SIG-M5 treated with dmso at 0.1 percent for 504 hours (cell line): ENCODE results near the gene PITPNC1.
"Not testable (repeated sequence)": the region's sequence is repeated elsewhere in the genome, so short reads cannot be mapped to it uniquely, and the experiment has no call there.

Experiments used
- DNase-seq: peaks from one replicate; lab custom pipeline; 2025; ENCODE audit not compliant: unreplicated experiment; lab: John Stamatoyannopoulos, UW

Gene PITPNC1

DNA sequence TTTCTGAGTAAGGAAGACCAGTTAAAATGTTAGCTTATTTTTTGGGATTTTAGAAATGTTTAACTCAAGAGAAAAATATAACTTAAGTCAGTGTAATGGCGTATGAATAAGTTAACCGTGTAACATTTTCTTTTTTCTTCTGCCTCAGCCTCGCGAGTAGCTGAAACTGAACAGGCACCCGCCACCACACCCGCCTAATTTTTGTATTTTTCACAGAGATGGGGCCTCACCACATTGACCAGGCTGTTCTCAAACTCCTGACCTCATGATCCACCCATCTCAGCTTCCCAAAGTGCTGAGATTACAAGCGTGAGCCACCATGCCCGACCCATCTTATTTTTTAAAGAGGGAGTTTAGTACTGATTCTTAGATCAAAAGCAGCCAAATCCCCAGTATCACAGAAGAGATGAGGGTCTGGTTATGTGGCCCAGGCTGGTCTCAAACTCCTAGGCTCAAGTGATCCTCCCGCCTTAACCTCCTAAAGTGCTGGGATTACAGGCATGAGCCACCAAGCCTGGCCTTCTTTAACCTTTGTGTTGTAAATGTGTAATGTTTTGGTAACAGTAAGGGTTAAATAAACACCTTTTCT, 16.8 kb downstream of the PITPNC1 start:
- DNase-seq, result no peak

DNA sequence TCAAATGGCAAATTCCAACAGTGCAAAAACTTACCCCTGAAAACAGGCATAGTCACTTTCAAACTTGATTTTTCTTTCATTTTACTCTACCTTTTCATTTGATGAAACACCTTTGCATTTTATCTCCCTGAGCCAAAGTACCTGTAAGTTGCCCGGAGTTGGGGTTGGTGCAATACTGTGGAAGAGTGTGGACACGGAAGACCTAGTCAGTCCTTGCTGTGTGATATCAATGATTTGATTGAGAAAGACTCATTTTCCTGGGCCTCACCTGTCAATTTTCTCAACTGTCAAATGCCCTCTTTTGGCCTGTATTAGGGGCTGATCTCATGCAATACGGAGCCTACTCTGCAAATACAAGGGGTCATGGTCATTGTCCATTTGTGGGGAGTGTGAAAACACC, 22.6 kb downstream of the PITPNC1 start:
- no peak for DNase-seq

DNA sequence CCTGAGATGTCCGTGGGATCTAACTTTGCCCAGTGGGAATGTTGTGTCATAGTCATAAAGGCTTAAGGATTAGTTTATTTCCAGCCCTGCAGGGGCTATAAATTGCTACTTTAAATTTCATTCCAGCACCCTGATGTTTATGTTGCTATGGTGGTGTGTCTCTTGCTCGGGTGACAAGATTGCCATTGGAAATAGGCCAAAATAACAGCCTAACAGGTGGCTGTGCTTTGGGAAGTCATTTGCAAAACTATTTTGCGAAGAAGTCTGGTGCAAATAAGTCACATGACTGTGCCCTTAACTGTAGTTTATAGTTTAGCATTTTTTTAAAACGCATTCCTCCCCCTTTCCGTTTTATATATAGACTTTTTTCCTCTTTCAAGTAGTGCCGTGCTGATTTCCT, 23.1 kb downstream of the PITPNC1 start:
- no peak for DNase-seq

DNA sequence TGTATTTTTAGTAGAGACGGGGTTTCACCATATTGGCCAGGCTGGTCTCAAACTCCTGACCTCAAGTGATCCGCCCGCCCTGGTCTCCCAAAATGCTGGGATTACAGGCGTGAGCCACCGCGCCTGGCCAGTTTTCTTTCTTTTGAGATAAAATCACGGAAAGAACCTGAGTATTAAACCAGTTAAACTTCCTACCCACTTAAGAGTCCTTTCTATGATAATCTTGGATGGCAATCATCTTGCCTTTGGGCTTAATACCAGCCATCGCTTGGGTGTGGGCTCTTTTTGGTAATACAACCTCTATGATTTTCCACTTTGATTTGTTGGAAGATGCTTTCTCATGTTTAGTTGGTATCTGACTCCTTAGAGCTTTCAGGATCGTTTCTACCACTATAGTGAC, 24.0 kb downstream of the PITPNC1 start:
- peak; percentile 23 for DNase-seq

DNA sequence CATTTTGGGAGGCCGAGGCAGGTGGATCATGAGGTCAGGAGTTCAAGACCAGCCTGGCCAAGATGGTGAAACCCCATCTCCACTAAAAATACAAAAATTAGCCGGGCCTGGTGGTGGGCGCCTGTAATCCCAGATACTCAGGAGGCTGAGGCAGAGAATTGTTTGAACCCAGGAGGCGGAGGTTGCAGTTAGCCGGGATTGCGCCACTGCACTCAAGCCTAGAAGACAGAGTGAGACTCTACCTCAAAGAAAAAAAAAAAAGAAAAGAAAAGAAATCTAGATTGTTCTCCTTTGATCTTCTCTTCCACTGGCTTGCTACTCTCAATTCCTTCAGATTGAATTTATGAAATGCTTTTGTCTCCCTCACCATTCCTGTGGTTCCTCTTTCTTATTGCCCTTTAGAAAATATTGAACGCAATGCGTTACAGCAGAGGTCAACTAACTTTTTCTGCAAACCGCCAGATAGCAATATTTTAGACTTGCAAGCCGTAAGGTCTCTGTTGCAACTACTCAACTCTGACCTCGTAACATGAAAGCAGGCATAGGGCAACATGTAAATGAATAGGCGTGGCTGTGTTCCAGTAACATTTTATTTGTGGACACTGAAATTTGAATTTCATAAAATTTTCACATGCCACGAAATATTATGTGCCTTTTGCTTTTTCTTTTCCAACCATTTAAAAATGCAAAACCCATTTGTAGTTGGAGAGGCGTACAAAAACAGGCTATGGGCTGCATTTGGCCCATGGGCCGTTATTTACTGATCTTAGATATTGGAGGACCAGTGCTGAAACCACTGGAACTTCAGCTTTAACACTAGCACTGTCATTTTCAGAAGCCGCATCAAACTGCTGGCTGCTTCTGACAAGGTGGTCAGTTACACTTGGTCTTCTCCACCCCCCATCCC, 24.8 kb downstream of the PITPNC1 start:
- peak; percentile 90 for DNase-seq

DNA sequence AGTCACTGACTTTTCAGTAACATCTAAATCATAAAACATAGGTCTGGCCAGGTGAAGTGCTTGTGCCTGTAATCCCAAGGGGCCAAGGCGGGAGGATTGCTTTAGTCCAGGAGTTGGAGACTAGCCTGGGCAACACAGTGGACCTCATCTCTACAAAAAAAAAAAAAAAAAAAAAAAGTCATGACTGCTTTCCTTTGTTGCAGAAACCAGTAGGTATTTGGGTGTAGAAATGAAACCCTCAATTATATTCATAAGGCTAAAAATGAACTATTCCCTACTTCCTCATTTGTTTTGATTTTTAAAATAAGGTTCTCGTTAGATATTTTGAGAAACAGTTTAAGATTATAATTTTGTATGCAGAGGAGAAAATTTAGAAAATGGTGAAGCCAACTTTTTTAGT, 26.0 kb downstream of the PITPNC1 start:
- no peak for DNase-seq

DNA sequence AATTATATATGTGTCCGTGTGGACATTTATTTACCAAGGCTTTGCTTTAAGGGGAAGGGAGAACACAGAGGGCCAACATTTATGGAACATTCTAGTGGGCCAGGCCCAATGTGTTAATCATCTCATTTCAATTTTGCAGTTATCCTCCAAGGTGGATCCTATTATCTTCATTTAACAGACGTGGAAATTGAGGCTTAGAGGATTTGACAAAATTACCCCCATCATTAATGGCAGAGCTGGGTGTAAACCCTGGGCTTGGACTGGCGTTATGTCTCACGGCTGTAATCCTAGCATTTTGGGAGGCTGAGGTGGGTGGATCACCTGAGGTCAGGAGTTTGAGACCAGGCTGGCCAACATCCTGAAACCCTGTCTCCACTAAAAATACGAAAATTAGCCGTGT, 26.4 kb downstream of the PITPNC1 start:
- DNase-seq, result no peak

DNA sequence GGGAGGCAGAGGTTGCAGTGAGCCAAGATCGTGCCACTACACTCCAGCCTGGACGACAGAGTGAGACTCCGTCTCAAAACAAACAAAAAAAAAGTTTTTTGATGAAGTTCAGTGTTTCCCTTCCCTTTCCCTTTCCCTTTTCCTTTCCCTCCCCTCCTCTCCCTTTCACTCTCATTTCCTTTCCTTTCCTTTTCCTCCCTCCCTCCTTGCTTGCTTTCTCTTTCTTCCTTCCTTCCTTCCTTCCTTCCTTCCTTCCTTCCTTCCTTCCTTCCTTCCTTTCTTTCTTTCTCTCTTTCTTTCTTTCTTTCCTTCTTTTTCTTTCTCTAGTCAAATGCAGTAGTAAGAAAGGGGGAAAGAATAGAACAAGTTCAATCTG, 31.4 kb downstream of the PITPNC1 start:
- not testable (repeated sequence) for DNase-seq

DNA sequence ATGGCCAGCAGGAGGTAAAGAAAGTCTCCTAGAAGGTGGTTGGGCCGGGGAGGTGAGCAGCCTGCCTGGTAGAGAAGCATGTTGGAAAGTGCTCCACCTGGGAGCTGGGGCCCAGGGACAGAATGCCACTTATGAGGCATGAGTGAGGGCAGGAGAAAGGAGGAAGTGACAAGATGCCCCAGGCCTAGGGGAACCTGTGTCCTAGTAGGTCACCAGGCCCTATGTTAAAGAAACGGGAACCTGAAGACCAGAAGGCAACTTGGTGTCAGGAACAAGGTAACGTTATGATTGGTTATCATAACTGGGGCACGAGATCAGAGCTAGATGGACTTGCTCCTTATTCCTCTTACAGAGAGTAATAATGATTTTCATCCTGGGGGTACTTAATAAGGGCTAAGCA, 34.3 kb downstream of the PITPNC1 start:
- DNase-seq, result no peak

DNA sequence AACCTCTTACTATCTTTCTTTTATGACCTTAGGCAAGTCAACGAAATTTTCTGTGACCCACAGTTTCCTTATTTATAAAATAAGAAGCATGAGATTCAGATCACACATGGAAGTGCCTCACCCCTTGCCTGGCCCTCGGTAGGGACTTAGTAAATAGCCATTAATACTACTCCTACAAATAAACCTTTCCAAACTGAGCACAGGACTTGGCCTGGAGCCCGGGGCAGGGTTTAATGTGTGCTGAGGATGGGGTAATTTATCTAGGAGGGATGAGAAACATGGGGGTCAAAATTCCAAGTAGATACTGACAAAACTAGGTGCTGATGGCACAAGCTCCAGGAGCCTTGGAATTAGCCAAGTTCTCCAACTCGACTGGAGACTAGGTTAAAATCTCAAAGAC, 35.0 kb downstream of the PITPNC1 start:
- no peak for DNase-seq

DNA sequence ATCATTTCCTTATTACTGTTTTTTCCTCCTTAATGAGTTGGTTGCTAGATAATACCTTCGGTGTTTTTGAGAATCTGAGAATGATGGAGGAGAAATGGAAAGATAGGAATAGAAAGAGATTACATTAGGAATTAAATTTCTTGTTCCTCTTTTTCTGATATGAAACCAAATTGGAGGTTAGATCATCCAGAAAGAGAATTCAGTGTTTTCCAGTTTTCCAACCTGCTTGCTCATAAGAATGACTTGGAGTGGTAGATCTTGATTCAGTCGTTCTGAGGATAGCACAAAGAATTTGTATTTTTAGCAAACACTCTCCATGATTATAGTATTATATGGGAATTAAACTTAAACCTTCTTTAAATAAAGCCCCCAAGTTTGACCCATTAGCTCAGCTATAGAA, 35.9 kb downstream of the PITPNC1 start:
- DNase-seq, result no peak

DNA sequence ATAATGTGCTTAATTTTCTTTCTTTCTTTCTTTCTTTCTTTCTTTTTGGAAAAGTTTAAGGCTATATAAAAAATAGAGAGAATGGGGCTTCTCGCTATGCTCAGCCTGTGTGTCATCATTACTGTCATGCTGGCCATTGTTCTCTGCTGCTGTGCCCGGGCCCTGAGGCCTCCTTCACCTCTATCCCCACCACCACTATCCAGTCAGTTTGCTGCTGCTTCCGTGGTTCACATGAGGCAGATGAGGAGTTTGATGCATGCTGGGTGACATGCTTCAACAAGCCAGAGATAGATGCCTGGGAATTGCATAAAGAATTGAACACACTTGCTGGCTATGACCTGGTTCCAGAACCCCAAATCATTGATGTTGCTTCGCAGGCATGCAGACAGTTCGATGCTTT, 36.3 kb downstream of the PITPNC1 start:
- no peak for DNase-seq

DNA sequence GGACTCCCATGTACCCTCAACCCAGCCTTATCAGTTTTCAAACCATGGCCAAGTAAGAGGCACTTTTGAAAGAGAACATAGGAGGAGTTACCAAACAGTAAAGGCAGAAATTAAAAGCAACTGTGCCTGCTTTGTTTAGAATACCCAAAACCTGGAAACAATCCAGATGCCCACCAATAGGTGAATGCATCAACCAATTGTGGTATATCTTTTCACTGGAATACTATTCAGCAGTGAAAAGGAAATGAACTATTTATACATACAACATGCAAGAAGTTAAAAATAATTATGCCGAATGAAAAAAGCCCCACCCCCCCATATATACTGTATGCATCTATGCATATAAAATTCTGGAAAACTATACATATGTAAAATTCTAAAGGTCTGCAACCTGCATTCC, 37.0 kb downstream of the PITPNC1 start:
- no peak for DNase-seq

DNA sequence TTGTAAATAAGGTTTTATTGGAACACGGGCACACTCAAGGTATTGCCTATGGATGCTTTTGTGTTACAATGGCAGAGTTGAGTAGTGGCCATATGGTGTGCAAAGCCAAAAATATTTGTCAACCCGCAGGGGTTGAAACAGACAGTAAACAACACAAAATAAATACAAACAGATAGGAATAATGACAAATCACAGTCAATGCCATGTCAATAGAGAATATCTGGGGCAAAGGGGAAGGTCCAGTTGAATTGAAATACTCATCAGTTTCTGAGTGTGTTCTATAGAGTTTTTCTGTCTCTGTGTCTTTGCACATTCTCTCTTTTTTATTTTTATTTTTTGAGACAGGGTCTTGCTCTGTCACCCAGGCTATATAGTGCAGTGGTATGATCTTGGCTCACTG, 37.5 kb downstream of the PITPNC1 start:
- no peak for DNase-seq

DNA sequence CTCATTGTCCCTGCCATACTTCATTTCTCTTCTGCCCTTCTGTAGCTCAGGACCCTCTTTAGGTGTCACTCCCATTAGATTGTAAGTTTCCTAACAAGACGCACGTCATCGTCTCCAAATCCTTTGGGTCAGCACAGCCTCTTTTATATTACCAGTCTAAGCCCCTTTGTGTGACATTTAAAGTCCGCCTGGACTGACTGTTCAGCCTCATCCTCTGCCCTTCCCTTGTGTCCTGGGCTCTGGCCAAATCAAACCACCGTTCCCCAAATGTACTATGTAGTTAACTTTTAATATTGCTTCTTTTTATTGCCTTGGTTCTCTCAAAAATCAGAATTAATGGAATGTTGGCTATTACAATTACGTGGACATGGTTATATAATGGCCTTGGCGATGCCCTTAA, 38.2 kb downstream of the PITPNC1 start:
- no peak for DNase-seq

DNA sequence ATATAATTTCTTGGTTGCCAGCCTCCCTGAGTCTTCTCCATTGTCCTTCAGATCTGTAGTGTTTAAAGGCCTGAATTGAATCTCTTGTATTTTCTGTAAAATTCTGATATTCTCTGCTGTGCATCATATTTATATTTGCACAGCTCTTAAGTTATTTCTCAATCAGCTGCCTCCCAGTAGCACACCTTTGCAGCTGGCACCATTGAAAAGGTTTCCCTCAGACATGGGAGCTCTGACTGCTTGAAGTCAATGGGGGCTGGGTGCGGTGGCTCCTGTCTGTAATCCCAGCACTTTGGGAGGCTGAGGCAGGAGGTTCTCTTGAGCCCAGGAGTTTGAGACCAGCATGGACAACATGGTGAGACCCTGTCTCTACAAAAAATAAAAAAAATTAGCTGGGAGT, 40.4 kb downstream of the PITPNC1 start:
- no peak for DNase-seq

DNA sequence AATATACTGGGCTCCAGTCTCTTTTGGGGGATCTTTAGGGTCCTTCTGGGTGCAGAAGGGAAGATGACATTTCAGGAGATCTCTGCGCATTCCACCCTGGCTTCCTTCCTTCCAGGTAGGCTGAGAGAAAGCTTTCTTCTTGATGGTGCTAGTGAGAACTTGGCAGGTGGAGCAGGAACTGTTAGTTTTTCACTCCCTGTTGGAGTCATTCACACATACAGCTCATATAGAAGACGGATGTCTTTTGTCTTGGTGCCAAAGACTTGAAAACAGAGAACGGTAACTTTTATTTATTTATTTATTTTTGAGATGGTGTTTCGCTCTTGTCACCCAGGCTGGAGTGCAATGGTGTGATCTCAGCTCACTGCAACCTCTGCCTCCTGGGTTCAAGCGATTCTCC, 43.9 kb downstream of the PITPNC1 start:
- DNase-seq, result no peak

DNA sequence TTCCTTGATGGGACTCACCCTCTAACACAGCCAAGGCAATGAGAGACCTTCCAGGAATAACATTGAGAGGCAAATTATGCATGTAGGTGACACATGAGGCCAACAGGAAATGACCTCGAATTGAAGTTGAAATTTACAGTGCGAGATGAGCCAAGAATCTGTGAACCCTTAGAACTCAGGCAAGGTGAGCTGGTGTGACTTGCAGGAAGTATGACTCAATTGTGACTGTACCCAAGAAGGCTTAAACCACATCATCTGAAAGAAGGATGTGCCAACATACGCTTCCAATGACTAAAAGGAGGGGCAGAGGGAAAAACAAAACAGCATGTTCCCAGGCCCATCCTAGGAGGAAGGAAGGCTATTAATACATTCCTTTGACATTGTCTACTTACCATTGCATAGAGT, 44.8 kb downstream of the PITPNC1 start:
- peak; percentile 88 for DNase-seq

DNA sequence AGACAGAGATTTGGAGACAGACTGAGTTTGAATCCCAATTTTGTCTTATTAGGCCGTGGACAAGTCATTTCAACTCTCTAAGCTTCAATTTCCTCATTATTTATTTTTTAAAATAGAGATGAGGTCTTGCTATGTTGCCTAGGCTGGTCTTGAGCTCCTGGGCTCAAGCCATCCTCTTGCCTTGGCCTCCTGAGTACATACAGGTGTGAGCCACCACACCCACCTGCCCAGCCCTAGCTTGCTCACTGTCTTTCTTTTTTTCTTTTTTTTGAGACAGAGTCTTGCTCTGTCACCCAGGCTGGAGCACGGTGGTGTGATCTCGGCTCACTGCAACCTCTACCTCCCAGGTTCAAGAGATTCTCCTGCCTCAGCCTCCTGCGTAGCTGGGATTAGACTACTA, 45.2 kb downstream of the PITPNC1 start:
- not testable (repeated sequence) for DNase-seq

DNA sequence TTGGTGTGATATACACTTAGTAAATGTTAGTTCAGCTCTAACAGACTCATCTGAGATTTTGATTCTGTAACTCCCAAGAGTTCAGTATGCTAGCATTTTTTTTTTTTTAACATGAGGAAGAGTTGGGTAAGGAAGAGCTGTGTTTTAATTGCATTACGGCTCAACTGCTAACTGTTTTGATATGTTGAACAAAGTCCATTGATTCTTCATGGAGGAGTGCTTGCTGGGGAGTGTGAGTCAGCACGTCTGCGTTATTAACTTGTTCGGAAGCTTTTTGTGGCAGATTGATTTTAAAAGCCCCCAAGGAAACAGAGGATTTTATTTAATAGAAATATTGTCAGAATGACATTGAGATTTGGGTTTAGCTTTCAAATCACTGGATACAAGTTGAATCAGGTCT, 45.8 kb downstream of the PITPNC1 start:
- DNase-seq, result no peak

DNA sequence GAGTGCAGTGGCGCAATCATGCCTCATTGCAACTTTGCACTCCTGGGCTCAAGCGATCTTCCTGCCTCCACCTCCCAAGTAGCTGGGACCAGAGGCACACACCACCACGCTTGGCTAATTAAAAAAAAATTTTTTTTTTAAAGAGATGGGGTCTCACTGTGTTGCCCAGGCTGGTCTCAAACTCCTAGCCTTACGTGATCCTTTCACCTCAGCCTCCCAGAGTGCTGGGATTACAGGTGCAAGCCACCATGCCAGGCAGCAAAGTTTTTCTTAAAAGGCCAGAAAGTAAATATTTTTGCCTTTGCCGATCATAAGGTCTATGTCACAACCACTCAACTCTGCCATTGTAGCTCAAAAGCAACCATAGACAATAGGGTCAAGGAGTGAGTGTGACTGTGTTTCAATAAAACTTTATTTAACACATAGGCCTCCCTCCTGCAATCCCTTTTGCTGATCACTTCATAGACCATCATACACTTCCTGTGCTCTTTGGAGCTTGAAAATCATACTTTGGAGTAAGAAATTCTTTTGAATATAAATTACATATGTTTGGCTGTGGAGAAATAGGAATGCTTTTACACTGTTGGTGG, 48.6 kb downstream of the PITPNC1 start:
- no peak for DNase-seq

DNA sequence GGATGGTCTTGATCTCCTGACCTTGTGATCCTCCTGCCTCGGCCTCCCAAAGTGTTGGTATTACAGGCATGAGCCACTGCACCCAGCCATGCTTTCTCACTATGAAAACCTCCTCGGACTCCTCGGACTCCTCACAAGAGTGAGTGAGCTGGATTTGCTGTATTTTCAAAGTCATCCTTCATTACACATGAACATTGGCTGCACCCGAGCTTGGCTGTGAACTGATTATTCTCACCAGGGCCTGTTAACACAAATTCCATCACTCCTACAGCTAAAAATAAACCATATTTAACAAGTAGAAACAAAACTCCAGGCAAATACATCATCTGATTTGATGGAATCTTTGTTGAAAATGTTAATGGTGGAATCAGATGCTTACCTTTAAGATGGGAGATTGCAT, 50.3 kb downstream of the PITPNC1 start:
- no peak for DNase-seq
